Neural crest cell (in vitro differentiated cells): ENCODE measurements around the gene IL31. TPM values are rescaled to one million over a fixed set of nuclear protein-coding genes. Genes with fewer than 3 reads are reported as not detected.

Experiments
- DNase-seq: peaks from one replicate; pipeline ENCODE4 v3.0.0; 2021; ENCODE audit warnings: low read depth, mixed read lengths, low spot score
- H3K27ac Mint-ChIP-seq: one replicate; pipeline ENCODE4 v1.8.0; 2021; ENCODE audit warnings: mild to moderate bottlenecking, mixed read lengths; ENCODE audit not compliant: unreplicated experiment
- H3K27me3 Mint-ChIP-seq: 2 replicates; pipeline ENCODE4 v1.8.0; 2021; ENCODE audit warnings: low read depth, mild to moderate bottlenecking, mixed read lengths
- H3K36me3 Mint-ChIP-seq: 2 replicates; pipeline ENCODE4 v1.8.0; 2021; ENCODE audit warnings: low read depth, mild to moderate bottlenecking, mixed read lengths
- H3K4me1 Mint-ChIP-seq: 2 replicates; pipeline ENCODE4 v1.8.0; 2021; ENCODE audit warnings: mixed read lengths
- H3K4me3 Mint-ChIP-seq: one replicate; pipeline ENCODE4 v1.8.0; 2021; ENCODE audit warnings: mild to moderate bottlenecking, mixed read lengths
- H3K9me3 Mint-ChIP-seq: 2 replicates; pipeline ENCODE4 v1.8.0; 2021; ENCODE audit warnings: mixed read lengths
- CTCF ChIP-seq: fragments of 200-600 bp; sonication (generic); conservative IDR thresholded peaks from 2 replicates; pipeline ENCODE4 v1.5.0; 2021; ENCODE audit warnings: antibody characterized with exemption, mild to moderate bottlenecking
- total RNA-seq: library from RNA; stranded (reverse); gene quantifications from 2 replicates; pipeline ENCODE4 v1.2.1, GENCODE V29; 2021

The IL31 gene
- total RNA-seq, 1 donor from 2014 or later, result not detected

- DNase-seq, result no peak
- H3K36me3 Mint-ChIP-seq, result no peaks in the 10 kb centered on the region
- no peaks in the 10 kb centered on the region for H3K27me3 Mint-ChIP-seq
- H3K4me3 Mint-ChIP-seq, result no peak overlapping the region
- TF ChIP-seq CTCF, result no peak
- H3K9me3 Mint-ChIP-seq, result no peaks in the 10 kb centered on the region
- H3K4me1 Mint-ChIP-seq, result peaks cover 7% of the 10 kb centered on the region
- no peak overlapping the region for H3K27ac Mint-ChIP-seq
These were observed 2.6 kb downstream of the IL31 start for GRCh38 chr12:122171399-122171798.

DNA sequence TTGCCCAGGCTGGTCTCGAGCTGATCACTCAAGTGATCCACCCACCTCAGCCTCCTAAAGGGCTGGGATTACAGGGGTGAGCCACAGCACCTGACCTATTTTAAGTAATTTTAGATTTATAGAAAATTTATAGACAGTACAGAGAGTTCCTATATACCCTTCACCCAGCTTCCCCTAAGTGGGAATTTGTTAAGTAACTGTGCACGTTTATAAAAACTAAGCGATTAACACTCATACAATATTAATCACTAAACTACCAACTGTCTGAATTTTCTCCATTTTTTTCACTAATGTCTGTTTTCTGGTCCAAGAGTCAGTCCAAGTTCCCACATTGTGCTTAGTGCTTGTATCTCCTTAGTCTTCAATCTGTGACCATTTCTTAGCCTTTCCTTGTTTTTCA, 5.5 kb downstream of the IL31 start:
- no peak overlapping the region for H3K4me3 Mint-ChIP-seq
- H3K4me1 Mint-ChIP-seq, result peaks cover 7% of the 10 kb centered on the region
- H3K27me3 Mint-ChIP-seq, result no peaks in the 10 kb centered on the region
- no peak overlapping the region for H3K27ac Mint-ChIP-seq
- H3K9me3 Mint-ChIP-seq, result no peaks in the 10 kb centered on the region
- no peak for DNase-seq
- no peaks in the 10 kb centered on the region for H3K36me3 Mint-ChIP-seq
- TF ChIP-seq CTCF, result no peak

- Mint-ChIP-seq H3K27me3 (no peaks in the 10 kb centered on the region), H3K27ac (no peak overlapping the region), H3K36me3 (no peaks in the 10 kb centered on the region), H3K4me3 (no peak overlapping the region), H3K4me1 (peaks cover 7% of the 10 kb centered on the region), H3K9me3 (no peaks in the 10 kb centered on the region)
- no peak for TF ChIP-seq CTCF
- no peak for DNase-seq
These were observed 6.6 kb downstream of the IL31 start for GRCh38 chr12:122167356-122167925.

DNA sequence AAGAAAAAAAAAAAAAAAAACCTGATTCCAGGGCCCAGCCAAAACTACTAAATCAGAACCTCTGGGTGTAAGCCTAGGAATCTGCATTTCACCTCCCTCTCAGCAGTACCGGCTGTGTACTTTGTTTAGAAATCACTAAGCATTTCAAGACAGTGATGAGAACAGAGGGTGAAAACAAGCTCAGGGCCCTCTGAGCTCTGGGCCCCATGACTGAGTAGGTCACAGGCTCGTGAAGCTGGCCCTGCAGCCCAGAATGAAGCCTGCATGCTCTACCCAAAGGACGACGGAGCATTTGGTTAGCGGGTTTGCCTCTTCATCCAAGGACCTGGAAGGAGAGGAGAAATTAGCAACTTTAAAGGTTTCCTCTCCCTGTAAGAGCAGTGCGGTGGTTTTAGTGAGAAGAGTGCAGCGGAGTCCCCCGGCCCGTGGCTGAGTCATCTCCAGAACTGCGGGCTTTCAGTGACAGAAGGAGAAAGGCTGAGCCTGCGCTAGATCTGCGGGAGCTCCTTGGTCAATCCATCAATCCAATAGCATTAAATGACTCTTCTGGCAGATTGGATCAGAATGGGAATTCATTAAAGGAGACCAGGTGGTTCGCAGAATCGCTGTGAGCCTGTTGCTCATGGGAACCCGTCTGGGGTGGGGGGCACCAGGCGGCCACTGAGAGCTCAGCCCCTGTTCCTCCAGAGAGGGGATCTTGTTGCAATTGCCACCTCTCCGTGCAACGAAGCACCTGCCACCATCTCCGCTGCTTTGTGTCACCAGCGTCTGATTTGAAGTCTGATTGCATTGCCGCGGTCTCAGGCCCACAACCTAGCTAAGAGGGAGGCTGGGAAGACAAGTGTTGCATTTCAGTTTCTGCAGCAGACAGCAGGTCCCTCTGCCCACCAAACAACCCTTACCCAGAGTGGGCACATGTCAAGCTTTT, 7.3 kb downstream of the IL31 start:
- no peaks in the 10 kb centered on the region for H3K9me3 Mint-ChIP-seq
- H3K4me1 Mint-ChIP-seq, result peaks cover 7% of the 10 kb centered on the region
- no peaks in the 10 kb centered on the region for H3K36me3 Mint-ChIP-seq
- H3K4me3 Mint-ChIP-seq, result no peak overlapping the region
- H3K27me3 Mint-ChIP-seq, result no peaks in the 10 kb centered on the region
- H3K27ac Mint-ChIP-seq, result no peak overlapping the region
- DNase-seq, result no peak
- TF ChIP-seq CTCF, result no peak

GRCh38 chr12:122162976-122163375, 11.0 kb downstream of the IL31 start:
- Mint-ChIP-seq H3K27me3 (no peaks in the 10 kb centered on the region), H3K4me3 (no peak overlapping the region), H3K27ac (no peak overlapping the region), H3K36me3 (no peaks in the 10 kb centered on the region), H3K4me1 (peaks cover 7% of the 10 kb centered on the region), H3K9me3 (no peaks in the 10 kb centered on the region)
- no peak for DNase-seq
- no peak for TF ChIP-seq CTCF
